HG02885 (cell line): Measurements from ENCODE around the gene SLC1A5.

Source experiments
- ATAC-seq: cut with Tn5 transposase; IDR thresholded peaks from one replicate; pipeline ENCODE4 v1.9.1; 2021; ENCODE audit warnings: mild to moderate bottlenecking; ENCODE audit not compliant: unreplicated experiment, poor library complexity

Gene SLC1A5

GRCh38 chr19:46728693-46729339, 59.6 kb downstream of the SLC1A5 start:
- ATAC-seq = no peak

DNA sequence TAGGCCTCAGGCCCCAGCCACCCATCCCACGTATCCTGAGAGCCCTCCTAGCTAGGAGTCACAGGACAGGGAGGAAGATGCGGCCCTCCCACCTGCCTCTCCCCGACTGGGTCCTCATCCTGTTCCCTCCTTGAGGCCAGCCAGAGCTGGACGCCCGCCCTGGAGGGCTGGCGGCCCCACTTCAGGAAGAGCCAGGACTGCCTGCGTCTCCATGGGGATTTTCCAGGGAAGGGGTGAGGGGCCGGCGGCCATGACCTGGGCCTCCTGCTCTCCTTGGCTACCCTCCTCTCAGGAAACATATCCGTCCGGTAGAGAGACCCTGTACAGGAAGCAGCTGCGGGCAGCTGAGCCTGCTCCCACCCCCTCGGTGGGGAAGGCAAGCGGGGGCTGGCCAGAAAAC, 60.2 kb downstream of the SLC1A5 start:
- ATAC-seq = no peak

GRCh38 chr19:46727757-46728156, 60.6 kb downstream of the SLC1A5 start:
- no peak for ATAC-seq

- no peak for ATAC-seq
Measured at GRCh38 chr19:46726971-46727501, 61.4 kb downstream of the SLC1A5 start.

GRCh38 chr19:46726551-46726950, 61.8 kb downstream of the SLC1A5 start:
- no peak for ATAC-seq

DNA sequence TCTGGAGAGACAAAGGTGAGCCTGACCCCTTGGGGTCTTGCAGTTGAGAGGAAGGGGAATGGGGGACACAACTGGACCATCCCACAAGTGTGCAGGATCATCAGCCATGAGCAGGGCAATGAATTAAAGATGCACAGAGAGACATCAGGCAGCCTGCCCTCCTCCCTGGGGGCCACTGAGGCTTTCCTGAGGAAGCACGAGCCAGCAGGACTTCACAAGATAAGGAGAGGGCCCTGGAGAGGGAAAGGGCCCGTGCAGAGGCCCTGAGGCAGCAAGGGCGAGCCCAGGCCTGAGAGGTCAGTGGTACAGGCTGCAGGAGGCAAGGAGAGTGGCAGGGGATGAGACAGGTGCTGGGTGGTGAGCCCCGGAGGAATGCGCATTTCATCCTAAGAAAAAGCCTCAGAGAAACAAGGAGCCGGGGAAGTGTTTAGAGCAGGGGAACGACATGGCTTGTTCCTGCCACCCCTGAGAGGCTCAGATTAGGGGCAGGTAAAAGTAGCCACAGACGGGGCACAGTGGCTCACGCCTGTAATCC, 62.5 kb downstream of the SLC1A5 start:
- no peak for ATAC-seq

DNA sequence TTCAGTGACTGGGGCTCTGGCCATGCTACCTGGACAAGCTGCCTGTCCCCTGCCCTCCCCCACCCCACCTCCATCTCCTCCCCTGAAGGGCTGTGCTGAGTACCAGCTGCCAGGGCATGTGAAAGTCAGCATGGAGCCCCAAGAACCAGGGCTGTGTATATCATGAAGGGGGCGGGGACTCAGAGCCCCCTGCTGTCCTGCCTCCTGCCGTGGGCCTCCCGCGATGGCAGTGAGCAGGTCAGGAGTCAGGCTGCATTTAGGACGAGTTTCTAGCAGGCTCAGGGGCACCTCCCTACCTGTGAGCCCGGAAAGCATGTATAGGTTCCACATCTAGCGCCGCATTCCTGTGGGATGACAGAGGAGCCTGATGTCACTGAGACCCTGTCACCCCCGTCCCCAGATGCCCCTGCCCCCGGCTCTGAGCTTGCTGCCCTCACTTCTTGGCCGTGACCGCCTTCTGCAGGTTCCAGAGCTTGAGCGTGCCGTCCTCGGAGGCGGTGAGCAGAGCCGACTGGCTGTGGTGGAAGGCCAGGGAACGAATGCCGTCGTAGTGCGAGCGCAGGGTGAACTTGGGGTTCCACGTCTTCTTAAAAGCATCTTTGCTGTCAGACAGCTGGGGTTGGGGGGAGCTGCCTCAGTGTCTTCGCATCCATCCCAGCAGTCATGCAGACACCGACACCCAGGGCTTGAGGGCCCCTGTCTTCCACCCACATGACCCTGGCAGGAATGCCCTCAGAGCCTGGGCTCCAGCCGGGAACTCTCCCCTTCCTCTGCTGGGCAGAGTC, 63.2 kb downstream of the SLC1A5 start:
- no peak for ATAC-seq
